ENCODE data around the gene DRC3.
A peak's percentile ranks its signal among the peaks of the same experiment; 100 is the strongest.
"Not testable (repeated sequence)": the region's sequence is repeated elsewhere in the genome, so short reads cannot be mapped to it uniquely, and the experiment has no call there.

The DRC3 gene, protein sequence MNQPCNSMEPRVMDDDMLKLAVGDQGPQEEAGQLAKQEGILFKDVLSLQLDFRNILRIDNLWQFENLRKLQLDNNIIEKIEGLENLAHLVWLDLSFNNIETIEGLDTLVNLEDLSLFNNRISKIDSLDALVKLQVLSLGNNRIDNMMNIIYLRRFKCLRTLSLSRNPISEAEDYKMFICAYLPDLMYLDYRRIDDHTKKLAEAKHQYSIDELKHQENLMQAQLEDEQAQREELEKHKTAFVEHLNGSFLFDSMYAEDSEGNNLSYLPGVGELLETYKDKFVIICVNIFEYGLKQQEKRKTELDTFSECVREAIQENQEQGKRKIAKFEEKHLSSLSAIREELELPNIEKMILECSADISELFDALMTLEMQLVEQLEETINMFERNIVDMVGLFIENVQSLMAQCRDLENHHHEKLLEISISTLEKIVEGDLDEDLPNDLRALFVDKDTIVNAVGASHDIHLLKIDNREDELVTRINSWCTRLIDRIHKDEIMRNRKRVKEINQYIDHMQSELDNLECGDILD

DNA sequence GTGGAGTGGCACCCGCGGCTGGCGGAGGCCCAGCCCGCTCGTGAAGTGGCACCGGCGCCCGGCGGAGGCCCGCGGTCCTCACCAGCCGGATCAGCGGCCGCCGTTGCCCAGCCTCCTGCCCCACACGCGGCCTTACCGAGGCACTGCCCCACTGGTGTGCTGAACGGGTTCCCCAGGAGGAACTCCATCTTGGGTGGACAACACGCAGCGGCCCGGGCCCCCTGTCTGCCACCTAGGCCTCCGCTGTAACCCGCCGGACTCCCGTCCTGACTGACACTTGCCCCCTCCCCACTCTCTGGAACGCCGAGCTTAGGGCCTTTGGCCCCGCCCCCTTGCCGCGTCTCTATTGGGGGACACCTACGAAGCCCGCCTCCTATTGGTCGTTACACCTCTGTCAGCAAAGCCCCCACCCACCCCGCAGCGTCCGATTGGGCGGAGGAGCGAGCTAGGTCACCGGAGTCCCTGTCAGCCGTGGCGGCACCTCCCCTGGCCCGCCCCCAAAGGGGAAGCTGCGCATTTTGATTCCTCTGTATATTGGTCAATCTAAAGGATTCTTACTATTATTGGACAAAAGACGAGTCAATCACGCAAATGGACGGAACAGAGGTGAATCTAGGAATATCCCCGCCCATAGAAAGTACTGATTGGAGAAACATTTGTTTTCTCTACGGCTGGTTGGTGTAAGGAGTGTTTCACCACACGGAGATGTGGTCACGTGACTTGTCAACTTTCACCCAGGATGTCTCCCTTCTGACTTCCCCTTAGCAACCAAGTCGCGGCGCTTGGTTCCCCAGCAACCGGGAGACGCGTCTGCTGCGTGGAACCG is at the start of gene DRC3, which contains the start of gene TOM1L2:
Gene DRC3, plus strand, starts transcription at position 737 of the 826 bp plus-strand sequence. CDS start 4,737 bp downstream, outside the sequence.
Gene TOM1L2, minus strand, starts transcription at position 275 of the 826 bp plus-strand sequence. Its CDS starts 87 bp downstream, at position 188.
- peak; percentile 100 for DNase-seq (ENCODE audit: low read depth, low spot score)

DNA sequence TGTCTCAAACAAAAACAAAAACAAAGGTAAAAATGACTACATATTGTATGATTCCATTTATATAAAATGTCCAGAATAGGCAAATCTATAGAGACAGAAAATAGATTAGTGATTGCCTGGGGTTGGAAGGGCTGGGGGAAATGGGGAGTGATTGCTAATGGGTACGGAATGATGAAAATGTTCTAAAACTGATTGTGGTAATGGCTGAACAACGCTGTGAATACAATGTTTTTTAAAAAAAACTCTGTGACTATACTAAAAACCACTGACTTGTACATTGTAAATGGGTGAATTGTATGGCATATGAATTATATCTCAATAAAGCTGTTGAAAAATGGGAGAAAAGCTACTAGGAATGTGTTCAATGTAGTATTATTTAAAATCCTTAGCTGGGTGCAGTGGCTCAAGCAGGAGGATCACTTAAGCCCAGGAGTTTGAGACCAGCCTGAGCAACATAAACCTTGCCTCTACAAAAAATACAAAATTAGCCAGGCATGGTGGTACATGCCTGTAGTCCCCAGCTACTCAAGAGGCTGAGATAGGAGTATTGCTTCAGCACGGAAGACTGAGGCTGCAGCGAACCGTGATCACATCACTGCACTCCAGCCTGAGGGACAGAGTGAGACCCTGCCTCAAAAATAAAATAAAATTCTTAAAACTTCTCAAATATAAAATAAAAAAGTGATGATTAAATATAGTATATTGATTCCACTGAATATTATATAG is 48.4 kb upstream of the DRC3 start:
- no peak for DNase-seq (ENCODE audit: low read depth, low spot score)

DNA sequence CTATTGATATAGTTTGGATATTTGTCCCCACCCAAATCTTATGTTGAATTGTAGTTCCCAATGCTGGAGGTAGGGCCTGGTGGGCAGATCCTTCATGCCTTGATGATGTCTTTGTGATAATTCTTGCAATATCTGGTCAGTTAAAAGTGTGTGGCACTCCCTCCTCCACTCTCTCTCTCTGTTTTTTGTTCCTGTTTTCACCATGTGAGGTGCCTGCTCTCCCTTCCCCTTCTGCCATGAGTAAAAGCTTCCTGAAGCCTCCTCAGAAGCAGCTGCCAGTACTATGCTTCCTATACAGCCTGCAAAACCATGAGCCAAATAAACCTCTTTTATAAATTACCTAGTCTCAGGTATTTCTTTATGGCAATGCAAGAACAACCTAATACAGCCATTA is 47.8 kb upstream of the DRC3 start:
- DNase-seq (ENCODE audit: low read depth, low spot score) = no peak

DNA sequence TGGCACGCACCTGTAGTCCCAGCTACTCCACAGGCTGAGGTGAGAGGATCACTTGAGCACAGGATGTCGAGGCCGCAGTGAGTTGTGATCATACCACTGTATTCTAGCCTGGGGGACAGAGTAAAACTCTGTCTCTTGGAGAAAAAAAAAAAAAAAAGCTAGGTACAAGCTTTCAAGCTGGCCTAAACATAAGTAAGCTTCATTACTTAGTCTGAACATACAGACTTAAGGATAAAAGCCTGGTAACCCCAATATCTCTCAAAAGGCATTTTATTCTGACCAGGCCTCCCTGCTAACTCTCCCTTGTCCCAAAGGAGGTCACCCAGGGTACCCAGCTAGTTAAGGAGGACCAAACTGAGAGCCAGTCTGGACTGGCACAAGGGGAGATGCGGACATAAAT is 46.6 kb upstream of the DRC3 start:
- DNase-seq (ENCODE audit: low read depth, low spot score) = no peak

DNA sequence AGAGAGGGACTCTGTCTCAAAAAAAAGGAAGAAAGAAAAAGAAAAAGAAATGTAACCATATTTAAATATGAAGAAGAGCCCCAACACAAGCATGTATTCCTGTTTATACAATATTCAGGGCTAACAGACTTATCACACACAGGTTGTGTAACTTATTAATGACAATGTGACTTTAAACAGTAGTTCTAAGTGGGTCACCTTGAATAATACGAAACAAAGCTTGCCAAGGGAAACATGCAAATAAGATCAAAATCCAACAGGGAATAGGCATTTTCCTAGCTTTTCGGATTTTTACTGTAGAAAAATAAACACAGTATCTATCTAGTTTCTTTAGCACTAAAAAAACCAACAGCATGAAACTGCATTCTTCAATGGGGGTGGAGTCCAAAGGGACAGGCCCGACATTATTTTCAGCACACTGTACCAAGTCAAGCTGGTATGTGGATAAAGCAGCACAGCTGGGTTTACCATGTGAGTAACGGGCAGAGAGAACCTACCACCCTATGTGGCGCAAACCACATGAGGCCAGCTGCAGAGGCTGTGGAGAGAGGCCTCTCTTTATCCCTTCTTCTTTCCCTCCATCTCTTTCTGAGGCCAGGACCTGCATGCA is 45.7 kb upstream of the DRC3 start:
- no peak for DNase-seq (ENCODE audit: low read depth, low spot score)

DNA sequence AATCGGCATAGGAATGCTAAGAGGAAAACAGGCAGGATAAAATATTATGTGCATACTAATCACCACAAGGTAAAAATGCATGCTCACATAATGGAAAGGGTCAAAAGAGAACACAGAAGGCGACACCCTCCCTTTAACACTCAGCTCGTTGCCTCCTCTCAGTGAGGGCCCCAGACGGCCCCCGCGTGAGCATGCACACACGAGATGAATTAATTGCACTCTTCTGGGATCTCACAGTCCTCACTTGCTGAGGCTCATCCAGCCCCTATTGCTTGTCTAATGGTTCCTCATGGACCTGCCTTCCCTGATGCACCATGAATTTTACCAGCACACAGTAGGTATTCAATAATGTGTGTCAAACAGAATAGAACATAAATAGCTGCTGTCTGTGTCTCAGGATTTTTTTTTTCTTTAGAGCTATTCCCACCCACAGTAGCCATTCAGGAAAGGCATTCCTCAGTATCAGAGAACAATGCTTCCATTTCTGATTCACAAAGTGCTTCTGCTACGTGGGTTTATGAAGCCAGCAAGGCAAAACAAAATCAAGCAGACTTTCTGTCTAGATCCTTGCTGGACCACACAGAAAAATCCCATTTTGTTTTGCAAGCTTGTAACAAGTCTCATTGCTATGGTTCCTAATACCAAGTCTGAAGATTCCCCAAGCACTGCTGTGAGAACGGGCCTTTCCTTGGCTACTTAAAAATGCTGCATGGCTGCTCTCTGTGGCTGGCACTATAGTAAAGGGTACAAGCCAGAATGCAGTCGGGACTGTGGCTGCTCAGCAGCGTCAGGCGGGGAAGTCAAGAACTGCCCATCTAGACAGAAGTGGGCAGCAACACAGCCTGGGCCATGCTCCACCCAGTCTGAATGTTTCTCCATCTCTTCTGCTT is 44.0 kb upstream of the DRC3 start:
- DNase-seq (ENCODE audit: low read depth, low spot score) = no peak

DNA sequence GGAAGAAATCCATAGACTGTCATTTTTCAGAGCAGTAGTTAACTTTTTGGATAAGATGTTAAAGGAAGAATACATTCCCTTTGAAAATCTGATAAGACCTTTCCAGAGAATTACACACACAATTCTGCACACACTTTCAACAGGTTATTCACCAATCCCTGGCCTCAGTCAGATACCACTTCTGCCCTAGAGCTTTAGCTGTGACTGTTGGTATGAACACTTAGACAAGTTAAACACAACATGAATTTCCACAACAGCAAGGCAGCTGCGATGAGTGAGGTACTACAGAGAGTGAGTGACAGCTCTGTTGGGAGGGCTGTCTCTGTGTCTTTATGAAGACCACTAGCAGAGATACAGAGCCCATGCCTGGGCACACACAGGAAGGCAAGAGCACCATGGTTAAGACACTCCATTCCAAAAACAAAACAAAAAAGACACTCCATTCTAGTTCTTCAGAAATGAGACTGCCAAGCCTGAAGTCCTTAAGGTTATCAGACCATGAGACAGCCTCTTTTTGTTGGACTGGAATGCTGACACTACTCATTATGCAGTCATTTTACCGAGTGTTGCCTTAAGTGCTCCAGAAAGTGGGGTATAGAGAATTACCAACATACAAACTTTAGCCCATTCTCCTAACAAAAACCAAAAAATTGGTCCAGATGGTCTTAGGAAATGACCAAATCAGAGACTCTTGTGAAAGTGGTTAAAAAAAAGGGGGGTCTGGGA is 42.8 kb upstream of the DRC3 start:
- no peak for DNase-seq (ENCODE audit: low read depth, low spot score)

DNA sequence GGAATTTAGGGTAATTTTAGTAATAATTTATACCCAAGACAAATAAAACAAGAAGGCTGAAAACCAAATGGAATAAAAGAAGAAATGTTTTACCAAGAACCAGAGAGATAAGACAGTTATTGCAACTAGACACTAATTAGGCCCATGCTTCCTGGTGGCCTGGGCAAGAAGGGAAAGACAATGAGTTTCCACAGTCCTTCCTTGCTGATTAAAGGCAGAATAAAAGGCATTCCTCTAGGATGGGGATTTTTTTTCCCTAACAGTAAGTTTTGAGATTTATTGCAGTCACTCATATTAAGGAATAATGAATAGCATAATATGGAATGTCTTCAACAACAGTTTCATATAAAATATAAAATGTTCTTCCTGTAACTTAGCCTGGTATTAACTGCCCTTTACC is 42.0 kb upstream of the DRC3 start:
- DNase-seq (ENCODE audit: low read depth, low spot score) = no peak

DNA sequence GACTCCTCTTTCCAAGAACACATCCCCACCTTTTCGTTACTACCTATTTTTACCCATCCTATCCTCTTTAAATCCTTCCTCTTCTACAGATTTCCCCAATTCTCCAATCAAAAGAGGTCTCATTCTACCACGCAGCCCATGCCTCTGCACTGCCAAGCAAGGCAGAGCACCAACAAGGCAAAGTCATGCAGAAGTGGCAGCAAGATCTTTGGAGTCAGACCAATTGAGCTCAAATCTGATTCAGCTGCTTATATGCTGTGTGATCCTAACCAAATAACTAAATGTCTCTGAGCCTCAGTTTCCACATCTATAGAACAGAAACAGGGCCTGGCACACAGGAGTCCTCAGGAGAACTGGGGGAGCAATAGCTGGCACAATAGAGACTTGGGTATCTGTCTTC is 41.5 kb upstream of the DRC3 start:
- no peak for DNase-seq (ENCODE audit: low read depth, low spot score)

DNA sequence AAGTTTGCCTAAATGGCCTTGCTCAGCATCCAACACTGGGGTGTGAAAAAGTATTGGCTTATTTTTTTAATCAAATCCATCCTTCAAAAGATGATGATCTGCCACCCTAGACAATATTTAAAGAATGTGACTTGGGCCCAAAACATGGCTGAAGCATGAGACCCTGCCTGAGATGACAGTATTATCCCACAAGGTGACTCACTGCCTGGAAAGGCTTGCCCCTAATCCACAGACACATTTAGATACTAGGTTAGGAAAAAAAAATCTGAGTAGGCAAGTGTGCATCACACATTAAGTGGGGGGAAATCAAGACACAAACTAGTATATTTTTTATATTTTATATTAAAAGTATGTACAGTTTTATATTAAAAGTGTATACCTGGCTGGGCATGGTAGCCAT is 38.9 kb upstream of the DRC3 start:
- DNase-seq (ENCODE audit: low read depth, low spot score) = no peak

DNA sequence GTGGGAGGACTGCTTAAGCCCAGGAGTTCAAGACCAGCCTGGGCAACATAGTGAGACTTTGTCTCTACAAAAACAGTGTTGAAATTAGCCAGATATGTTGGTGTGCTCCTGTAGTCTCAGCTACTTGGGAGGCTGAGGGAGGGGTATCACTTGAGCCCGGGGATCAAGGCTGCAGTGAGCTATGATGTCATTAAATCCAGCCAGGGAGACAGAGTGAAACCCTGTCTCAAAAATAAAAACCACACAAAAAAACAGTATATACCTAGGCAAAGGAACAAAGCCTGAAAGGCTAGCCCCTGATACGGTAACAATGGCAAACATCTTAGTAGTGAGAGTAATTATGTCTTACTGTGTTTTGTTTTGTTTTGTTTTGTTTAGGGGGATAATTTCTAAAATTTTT is 38.4 kb upstream of the DRC3 start:
- no peak for DNase-seq (ENCODE audit: low read depth, low spot score)

DNA sequence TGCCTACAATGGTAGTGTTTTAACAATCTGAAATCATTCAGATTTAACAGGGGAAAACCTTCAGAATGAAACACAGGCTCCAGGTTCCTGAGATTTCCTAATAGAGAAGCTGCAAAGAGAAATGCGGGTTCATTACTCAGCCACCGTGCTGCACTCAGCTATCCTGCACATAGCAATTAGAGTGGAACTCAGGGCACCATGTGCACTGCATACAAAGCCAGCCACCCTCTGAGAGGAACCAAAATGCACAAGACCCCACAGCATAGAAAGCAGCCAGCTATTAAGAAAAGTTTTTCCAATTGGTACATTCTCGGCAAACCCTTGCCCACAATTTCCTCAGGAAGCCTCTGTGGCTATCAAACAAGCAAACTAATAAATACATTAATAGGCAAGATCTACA is 37.9 kb upstream of the DRC3 start:
- DNase-seq (ENCODE audit: low read depth, low spot score) = no peak

DNA sequence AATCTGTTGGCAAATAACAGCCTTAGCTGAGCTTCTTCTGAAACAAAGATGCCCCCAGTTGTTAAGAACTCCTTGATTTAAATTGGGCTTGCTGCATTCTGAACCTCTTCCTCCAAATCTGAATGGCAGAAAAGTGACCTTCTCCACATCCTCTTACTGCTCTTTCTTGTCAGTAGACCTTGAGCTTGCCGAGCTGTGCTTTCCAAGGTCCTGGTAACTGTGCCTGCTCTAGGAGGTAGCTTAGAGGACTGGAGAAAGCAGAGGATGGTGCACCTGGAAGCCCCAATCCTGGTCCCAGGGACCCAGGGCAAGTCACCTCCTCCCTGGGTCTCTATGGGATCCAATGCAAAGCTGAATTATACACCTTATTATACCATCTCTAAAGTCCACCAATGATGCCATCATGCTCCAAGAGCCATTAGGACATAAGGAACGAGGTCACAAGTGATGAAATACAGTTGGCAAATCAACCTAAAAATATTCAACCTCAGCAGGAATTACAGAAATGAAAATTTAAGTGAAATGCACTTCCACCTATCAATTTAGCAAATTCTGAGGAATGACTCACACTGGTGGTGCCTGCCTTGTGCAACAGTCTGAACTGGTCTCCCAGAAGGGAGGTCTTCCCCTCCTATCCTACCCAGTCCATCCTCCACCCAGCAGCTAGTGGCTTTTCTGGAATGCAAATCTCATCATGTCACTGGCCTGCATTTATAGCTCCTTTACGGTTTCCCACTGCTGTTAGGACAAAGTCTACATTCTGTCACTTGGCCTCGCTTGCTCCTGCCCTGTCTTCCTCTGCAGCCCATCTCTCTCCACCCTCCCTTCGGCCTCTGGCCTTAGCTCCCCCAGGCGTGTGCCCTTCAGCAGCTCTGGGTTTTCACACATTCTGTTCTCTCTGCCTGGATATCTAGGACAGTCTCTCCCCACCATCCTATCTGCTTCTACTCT is 37.1 kb upstream of the DRC3 start:
- no peak for DNase-seq (ENCODE audit: low read depth, low spot score)

DNA sequence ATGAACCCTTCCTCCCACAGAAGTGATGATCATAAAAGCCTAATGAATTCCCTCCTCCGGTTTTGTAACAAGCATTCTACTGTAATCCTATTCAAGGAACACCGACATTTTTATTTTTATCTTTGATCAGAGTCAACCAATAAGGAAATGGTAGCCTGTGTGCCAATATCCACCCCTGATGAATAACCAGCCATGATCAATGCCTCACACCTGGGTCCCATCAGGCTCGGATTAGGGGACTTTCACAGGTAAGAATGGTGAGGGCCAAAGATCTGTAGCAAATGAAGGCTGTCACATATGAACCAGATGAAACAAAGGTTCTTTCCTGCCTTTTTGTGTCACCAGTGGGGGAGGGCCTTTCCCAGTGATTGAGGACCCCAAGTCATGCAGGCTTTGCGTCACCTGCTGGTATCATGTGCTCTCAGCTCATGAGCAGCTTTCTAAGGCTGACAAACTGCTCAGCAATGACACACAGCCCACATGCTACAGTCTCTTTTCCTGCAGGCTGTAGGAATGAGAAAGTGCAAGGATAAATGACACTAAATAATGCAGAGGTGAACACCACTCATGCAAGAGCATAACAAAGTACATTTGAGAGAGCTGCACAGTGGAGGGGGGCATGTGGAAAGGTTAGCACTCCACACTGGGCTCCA is 35.3 kb upstream of the DRC3 start:
- DNase-seq (ENCODE audit: low read depth, low spot score) = no peak

DNA sequence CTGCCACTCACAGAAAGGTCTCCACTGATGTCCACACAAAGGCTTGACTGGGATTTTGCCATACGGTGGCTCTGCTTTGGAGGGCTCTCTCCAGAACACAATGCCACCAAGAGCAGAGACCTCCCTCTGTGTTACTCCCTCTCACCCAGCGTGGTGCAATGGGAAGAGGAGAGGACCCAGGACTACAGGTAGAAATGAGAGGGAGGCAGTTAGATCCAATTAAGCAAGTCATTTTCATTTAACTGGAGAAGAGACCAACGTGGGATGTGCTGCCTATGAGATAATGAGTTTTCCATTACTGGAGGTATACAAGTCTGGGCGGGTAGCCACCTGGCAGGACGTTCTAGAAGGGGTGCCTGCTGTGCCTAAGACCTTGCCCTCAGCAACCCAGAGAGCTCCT is 34.7 kb upstream of the DRC3 start:
- DNase-seq (ENCODE audit: low read depth, low spot score) = no peak

DNA sequence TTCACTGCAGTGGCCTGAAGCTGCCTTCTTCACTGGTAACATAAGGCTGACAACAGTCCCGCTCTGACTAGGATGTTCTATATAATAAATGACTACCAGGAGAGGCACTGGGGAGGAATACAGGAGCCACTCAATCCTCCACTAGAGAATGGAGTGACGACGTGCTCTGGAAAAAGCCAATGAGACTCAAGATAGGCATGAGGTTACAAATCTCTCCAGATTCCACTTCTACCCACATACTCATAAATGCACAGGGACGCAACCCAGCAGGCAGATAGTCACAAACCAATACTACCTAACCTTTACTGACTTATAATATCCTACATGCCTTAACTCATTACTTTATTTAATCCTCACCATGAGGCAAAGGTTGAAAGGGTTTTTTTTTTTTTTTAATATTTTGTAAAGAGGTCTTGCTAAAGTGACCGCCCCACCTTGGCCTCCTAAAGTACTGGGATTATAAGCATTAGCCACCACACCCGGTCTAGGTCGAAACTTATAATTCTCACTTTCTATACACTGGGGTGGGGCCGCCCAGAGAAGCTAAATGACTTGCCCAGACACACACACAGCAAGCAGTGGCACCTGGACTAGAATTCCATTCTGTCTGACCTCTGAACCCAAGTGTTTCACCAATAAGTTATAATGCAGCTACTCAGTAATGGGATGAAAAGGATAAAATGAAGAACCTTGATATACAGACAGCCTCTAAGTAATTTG is 34.1 kb upstream of the DRC3 start:
- no peak for DNase-seq (ENCODE audit: low read depth, low spot score)

DNA sequence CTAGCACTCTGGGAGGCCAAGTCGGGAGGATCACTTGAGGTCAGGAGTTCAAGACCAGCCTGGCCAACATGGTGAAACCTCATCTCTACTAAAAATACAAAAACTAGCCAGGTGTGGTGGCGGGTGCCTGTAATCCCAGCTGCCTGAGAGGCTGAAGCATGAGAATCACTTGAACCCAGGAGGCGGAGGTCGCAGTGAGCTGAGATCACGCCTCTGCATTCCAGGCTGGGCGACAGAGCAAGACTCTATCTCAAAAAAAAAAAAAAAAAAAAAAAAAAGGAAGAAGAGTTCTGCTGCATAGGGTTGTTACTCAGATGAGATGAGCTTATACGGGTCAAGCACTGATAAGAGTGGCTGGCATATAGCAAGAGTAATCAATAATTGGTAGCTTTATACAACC is 32.7 kb upstream of the DRC3 start:
- DNase-seq (ENCODE audit: low read depth, low spot score) = not testable (repeated sequence)
